ENCODE measurements around the gene TGIF1. TPM values are rescaled to one million over a fixed set of nuclear protein-coding genes. Genes with fewer than 3 reads are reported as not detected.
A peak's percentile ranks its signal among the peaks of the same experiment; 100 is the strongest.

TGIF1 gene
- total and polyA plus RNA-seq, 10 donors: 25.3 to 64.5 (median 35.9) TPM

DNA sequence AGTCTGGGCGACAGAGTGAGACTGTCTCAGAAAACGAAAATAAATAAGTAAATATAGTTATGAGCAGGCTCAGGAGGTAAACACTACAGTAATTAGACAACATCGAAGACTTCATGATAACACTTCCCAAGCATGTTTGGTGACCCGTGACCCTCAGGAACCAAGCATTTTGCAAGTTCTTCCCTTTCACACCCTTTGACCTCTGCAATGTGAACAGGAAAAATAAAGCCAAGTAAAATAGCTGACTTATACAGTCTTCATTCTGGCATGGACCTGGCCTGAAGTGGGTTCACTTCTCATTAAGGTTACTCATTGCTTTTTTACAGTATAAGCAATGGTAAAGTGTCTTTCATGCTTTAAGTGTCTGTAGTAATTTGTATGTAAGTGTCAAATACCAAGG, 15.3 kb upstream of the TGIF1 start:
- WGBS, 5 donors: 60 to 78% (median 73%) methylated on average over 4 of the region's 4 CpGs
- Histone ChIP-seq H3K9me3 (no peaks in the 10 kb centered on the region), H3K27ac (no peak overlapping the region), H3K27me3 (replicated peaks in 1 of 7) (no peaks in the 10 kb centered on the region), H3K4me1 (peaks cover 0 to 7% (median 0%) of the 10 kb centered on the region in 6 donors), H3K36me3 (no peaks in the 10 kb centered on the region), H3K4me3 (no peak overlapping the region)
- peak in 1 of 3 donors; percentile 25 for TF ChIP-seq POLR2AphosphoS5 (IDR thresholded peaks at IDR 0.05)
- TF ChIP-seq, protein P1, sequence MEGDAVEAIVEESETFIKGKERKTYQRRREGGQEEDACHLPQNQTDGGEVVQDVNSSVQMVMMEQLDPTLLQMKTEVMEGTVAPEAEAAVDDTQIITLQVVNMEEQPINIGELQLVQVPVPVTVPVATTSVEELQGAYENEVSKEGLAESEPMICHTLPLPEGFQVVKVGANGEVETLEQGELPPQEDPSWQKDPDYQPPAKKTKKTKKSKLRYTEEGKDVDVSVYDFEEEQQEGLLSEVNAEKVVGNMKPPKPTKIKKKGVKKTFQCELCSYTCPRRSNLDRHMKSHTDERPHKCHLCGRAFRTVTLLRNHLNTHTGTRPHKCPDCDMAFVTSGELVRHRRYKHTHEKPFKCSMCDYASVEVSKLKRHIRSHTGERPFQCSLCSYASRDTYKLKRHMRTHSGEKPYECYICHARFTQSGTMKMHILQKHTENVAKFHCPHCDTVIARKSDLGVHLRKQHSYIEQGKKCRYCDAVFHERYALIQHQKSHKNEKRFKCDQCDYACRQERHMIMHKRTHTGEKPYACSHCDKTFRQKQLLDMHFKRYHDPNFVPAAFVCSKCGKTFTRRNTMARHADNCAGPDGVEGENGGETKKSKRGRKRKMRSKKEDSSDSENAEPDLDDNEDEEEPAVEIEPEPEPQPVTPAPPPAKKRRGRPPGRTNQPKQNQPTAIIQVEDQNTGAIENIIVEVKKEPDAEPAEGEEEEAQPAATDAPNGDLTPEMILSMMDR (IDR thresholded peaks at IDR 0.05 in 8 of 11, conservative IDR thresholded peaks at IDR 0.05 in 3 of 11): no peak
- no peak for TF ChIP-seq POLR2A (IDR thresholded peaks at IDR 0.05)
- intact Hi-C loops (cut with DNase I; ENCODE audit: low total_unique reads): no loop called here
- no peak for DNase-seq

DNA sequence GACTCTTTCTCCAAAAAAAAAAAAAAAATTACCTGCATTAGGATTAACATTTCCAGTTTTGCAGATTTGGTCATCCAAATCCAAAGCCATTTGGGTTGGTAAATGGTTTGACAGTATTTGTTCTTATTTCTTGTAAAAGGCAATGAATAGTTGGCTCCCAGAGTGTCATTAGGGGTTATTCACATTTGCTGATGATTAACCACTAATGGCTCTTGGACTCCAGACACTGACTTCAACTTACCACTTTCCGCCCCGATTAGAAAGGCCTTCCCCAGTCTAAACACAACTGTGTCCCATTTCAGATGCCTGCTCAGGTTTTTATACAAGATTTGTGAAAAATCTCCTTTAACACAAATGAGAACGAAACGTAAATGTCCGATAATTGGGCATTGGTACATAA, 9.6 kb upstream of the TGIF1 start:
- Histone ChIP-seq H3K4me3 (no peak overlapping the region), H3K27ac (no peak overlapping the region), H3K9me3 (no peaks in the 10 kb centered on the region), H3K36me3 (no peaks in the 10 kb centered on the region), H3K27me3 (replicated peaks in 1 of 7) (no peaks in the 10 kb centered on the region), H3K4me1 (no peaks in the 10 kb centered on the region)
- 93 to 99% (median 96%) methylated on average over 5 of the region's 5 CpGs for WGBS, 5 donors
- DNase-seq: no peak
- TF ChIP-seq POLR2AphosphoS5 (IDR thresholded peaks at IDR 0.05): no peak
- TF ChIP-seq, protein P1 (IDR thresholded peaks at IDR 0.05 in 8 of 11, conservative IDR thresholded peaks at IDR 0.05 in 3 of 11): no peak
- intact Hi-C loops (cut with DNase I; ENCODE audit: low total_unique reads): no loop called here

DNA sequence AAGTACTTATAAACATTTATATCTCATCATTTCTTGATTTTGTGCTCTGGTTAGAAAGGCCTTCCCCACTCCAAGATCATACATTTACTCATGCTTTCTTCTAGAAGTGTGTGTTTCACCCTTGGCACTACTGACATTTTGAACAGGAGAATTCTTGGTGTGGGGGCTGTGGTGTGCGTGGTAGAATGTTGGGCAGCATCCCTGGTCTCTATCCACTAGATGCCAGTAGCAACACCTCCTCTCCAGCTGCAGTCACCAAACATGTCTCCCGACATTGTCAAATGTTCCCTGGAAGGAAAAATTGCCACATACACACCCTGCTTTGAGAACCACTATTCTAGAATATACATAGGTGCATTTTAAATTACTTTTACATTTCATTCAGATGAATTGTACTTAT, 8.7 kb upstream of the TGIF1 start:
- Histone ChIP-seq H3K36me3 (no peaks in the 10 kb centered on the region), H3K9me3 (no peaks in the 10 kb centered on the region), H3K4me3 (no peak overlapping the region), H3K27me3 (replicated peaks in 1 of 7) (no peaks in the 10 kb centered on the region), H3K27ac (no peak overlapping the region), H3K4me1 (peaks cover 0 to 6% (median under 1%) of the 10 kb centered on the region in 6 donors)
- no peak for DNase-seq
- no peak for TF ChIP-seq POLR2AphosphoS5 (IDR thresholded peaks at IDR 0.05)
- TF ChIP-seq, protein P1 (IDR thresholded peaks at IDR 0.05 in 8 of 11, conservative IDR thresholded peaks at IDR 0.05 in 3 of 11): peak in 6 of 11 experiments; percentile 10 to 40 (median 19)
- no peak for TF ChIP-seq POLR2A (IDR thresholded peaks at IDR 0.05)
- intact Hi-C loops (cut with DNase I; ENCODE audit: low total_unique reads): no loop called here
- WGBS, 5 donors: 9 to 35% (median 20%) methylated on average over 2 of the region's 2 CpGs

DNA sequence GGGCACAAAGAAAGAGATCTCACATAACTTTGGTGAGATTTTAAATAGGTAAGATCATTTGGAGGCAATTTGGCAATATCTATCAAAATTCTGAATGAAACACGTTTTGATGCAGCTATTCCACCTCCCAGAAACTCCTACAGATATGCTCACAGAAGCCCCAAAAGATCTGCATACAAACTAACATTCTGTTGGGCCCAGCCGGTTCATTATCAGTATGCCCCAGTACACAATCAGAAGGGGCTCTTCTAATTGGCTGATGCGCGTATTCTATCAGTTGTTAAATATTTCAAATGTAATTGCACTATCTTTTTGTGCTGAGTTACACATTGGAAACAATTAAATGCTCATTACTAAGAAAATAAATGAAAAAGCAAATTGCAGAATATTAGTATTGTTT, 7.1 kb upstream of the TGIF1 start:
- H3K9me3 ChIP-seq: no peaks in the 10 kb centered on the region
- 63 to 78% (median 70%) methylated on average over 4 of the region's 4 CpGs for WGBS, 5 donors
- peaks cover 5 to 21% (median 14%) of the 10 kb centered on the region in 6 donors for H3K4me1 ChIP-seq
- intact Hi-C loops (cut with DNase I; ENCODE audit: low total_unique reads): no loop called here
- TF ChIP-seq POLR2AphosphoS5 (IDR thresholded peaks at IDR 0.05): no peak
- TF ChIP-seq, protein P1 (IDR thresholded peaks at IDR 0.05 in 8 of 11, conservative IDR thresholded peaks at IDR 0.05 in 3 of 11): no peak
- TF ChIP-seq POLR2A (IDR thresholded peaks at IDR 0.05): no peak
- no peak overlapping the region for H3K27ac ChIP-seq
- H3K36me3 ChIP-seq: no peaks in the 10 kb centered on the region
- no peaks in the 10 kb centered on the region for H3K27me3 ChIP-seq (replicated peaks in 1 of 7)
- H3K4me3 ChIP-seq: no peak overlapping the region
- DNase-seq: no peak

All from spleen (tissue), 11 donors.